IPS-18a (cell line): ENCODE data around the gene NADK2.
"Not testable (repeated sequence)": the region's sequence is repeated elsewhere in the genome, so short reads cannot be mapped to it uniquely, and the experiment has no call there.

Source experiments
- H3K27ac ChIP-seq: one replicate; pipeline ENCODE4 v1.5.1; 2013; ENCODE audit warnings: low read length
- H3K27me3 ChIP-seq: one replicate; pipeline ENCODE4 v1.6.1; 2013; ENCODE audit warnings: mild to moderate bottlenecking, low read length; ENCODE audit not compliant: control insufficient read depth, insufficient read depth
- H3K36me3 ChIP-seq: one replicate; pipeline ENCODE4 v1.6.1; 2013; ENCODE audit warnings: low read depth, low read length; ENCODE audit not compliant: control insufficient read depth
- H3K4me1 ChIP-seq: one replicate; pipeline ENCODE4 v1.6.1; 2013; ENCODE audit warnings: low read depth, low read length; ENCODE audit not compliant: control insufficient read depth
- H3K4me3 ChIP-seq: one replicate; pipeline ENCODE4 v1.5.1; 2013; ENCODE audit warnings: low read length
- H3K9ac ChIP-seq: one replicate; pipeline ENCODE4 v1.6.1; 2013; ENCODE audit warnings: mild to moderate bottlenecking, low read length, moderate library complexity
- H3K9me3 ChIP-seq: one replicate; pipeline ENCODE4 v1.6.1; 2013; ENCODE audit warnings: low read depth, low read length; ENCODE audit not compliant: control insufficient read depth

NADK2 gene, protein sequence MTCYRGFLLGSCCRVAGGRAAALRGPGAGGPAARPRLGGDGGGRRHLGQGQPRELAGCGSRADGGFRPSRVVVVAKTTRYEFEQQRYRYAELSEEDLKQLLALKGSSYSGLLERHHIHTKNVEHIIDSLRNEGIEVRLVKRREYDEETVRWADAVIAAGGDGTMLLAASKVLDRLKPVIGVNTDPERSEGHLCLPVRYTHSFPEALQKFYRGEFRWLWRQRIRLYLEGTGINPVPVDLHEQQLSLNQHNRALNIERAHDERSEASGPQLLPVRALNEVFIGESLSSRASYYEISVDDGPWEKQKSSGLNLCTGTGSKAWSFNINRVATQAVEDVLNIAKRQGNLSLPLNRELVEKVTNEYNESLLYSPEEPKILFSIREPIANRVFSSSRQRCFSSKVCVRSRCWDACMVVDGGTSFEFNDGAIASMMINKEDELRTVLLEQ

DNA sequence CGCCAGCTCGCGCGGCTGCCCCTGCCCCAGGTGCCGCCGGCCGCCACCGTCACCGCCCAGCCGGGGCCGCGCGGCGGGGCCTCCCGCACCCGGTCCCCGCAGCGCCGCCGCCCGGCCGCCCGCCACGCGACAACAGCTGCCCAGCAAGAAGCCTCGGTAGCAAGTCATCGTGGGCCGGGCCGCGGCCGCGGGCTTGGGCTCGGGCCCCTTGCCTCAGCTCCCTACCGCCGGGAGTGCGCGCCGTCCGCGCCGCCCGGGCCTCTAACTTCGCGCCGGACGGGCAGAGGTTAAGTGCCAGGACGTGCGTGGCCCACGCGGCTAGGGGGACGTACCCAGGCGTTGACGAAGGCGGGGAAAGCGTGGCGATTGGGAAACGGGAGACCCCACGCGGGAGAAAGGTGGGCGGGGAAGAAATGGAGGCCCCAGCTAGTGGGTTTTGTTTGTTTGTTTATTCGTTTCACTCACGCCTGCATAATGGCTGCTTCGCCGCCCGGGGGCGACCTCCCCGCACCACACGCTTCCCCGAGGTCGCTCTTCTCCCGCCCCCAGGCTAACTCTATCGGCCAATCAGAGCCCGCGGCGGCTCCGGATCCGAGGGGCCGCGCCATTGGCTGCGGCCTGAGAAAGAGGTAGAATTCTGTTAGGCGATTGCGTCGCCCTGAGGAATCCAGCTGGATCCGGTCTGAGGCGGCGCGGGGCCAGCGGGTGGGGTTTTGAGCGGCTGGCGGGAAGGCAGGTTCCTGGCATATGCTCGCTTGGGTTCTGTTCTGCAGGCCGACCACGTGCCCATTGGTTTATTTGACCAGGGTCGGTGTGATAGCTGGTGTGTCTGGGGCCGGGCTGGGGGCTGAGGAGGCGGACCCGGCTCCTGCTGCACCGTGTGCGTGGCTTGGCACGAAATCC lies at the start of gene NADK2:
Gene NADK2 (minus strand): TSS at position 295 of the 903 bp plus-strand sequence. CDS start 127 bp downstream, at position 168.
- H3K27me3 ChIP-seq = peaks cover 13% of the 10 kb centered on the region
- H3K9me3 ChIP-seq = no peaks in the 10 kb centered on the region
- peak within 1 kb of the TSS; percentile 60 for H3K27ac ChIP-seq
- H3K9ac ChIP-seq = peak within 1 kb of the TSS; percentile 80
- no peaks in the 10 kb centered on the region for H3K36me3 ChIP-seq
- H3K4me1 ChIP-seq = peaks cover 19% of the 10 kb centered on the region
- H3K4me3 ChIP-seq = peak within 1 kb of the TSS; percentile 83

DNA sequence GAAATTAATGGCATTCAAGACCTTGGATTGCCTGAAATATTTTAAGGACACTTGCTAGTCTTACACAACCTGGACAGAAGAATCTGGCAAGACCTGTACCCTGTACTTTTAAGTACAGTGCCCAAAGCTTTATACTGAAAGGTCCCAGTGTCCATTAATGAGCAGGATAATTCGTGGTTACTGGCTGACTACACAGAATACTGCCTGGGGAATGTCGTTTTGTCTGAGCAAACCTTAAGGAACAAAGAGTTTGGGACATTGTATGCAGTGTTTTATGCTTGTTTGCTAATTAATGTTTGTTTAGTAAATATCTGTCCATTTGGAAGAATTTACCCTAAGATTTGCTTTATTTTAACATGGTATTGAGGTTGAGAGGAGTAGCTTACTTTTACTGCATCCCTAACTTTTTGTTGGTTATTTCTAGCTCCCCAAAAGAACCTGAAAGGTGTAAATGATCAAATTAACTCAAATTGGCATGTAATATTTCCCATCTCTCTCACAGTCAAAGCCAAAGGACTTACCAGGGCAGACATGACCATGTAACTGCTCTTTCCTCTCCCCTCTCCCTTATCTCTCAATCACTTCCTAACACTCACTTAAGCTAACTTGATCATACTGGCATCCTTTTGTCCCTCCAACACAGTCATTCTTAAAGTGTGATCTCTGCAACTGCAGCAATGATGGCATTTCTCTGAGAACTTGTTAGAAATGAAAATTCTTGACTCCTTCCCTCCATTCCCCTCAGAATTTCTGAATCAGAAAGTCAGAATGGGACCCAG lies 44.3 kb upstream of the NADK2 start:
- Histone ChIP-seq H3K9me3 (no peaks in the 10 kb centered on the region), H3K27me3 (no peaks in the 10 kb centered on the region), H3K36me3 (no peaks in the 10 kb centered on the region), H3K9ac (no peak overlapping the region), H3K27ac (no peak overlapping the region), H3K4me3 (no peak overlapping the region), H3K4me1 (no peaks in the 10 kb centered on the region)

DNA sequence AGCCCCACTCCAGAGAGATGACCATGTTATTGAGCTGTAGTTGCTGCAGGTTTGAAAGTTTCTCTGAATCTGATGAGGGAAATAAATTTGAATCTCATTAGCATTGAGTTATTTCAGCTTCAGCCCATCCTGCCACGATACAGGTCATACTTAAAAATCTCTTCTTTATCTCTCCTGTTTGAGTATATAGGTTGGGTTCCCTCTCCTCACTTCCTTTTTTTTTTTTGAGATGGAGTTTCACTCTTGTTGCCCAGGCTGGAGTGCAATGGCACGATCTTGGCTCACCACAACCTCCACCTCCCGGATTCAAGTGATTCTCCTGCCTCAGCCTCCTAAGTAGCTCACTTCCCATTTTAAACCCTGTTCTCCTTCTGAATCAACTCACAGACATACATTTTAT lies 42.0 kb upstream of the NADK2 start:
- not testable (repeated sequence) for H3K9ac ChIP-seq, H3K36me3 ChIP-seq, H3K27me3 ChIP-seq, H3K9me3 ChIP-seq, H3K27ac ChIP-seq, H3K4me3 ChIP-seq, H3K4me1 ChIP-seq

DNA sequence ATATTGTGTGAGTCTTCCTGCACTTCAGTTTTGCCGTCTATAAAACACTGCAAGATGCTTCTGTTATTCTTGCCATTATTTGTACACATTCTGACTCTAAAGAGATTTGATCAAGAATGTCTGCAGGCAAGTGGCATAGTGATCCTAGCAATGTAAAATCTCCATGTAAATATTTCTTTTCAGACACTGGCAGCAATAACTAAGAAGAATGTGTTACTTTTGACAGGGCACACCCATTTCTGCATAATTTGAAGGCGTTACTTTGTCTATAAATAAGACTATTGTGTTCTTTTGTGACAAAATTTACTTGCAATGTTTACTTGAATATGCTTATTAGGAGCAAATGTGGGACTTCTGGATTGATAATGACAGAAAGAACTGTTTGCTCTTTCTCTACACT lies 39.9 kb upstream of the NADK2 start:
- no peak overlapping the region for H3K4me3 ChIP-seq
- H3K9me3 ChIP-seq = no peaks in the 10 kb centered on the region
- H3K27me3 ChIP-seq = no peaks in the 10 kb centered on the region
- H3K4me1 ChIP-seq = no peaks in the 10 kb centered on the region
- H3K27ac ChIP-seq = no peak overlapping the region
- no peaks in the 10 kb centered on the region for H3K36me3 ChIP-seq
- H3K9ac ChIP-seq = no peak overlapping the region

DNA sequence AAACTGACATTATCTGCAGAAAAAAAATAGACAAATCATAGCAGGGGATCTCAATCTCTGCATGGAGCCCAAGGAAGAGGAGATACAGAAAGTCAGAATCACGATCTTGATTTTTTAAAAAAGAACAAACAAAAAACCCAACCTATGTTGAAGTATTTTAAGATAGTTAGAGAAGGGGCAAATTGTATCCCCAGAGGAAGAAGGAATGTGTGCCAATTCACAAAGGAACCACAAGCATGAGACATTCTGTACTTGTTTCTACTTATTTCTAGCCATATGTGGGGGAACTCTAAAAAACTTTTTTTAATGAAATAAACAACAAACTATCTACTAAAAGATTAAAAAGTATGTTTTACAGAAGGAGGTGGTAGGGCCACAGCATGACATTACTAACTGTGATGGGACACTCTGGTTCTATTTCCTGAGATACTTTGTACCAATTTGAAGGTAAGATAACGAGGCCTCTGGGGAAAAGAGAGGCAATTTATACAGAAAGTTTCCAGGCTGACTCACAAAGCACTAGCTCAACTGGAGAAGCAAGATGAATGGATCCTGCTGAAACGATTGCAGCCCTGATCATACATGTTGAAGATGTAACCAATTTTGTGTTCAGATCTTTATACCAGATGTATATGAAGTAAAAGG lies 37.5 kb upstream of the NADK2 start:
- H3K9ac ChIP-seq = no peak overlapping the region
- H3K27ac ChIP-seq = no peak overlapping the region
- H3K36me3 ChIP-seq = no peaks in the 10 kb centered on the region
- H3K9me3 ChIP-seq = no peaks in the 10 kb centered on the region
- peaks cover 5% of the 10 kb centered on the region for H3K4me1 ChIP-seq
- H3K4me3 ChIP-seq = no peak overlapping the region
- H3K27me3 ChIP-seq = no peaks in the 10 kb centered on the region

DNA sequence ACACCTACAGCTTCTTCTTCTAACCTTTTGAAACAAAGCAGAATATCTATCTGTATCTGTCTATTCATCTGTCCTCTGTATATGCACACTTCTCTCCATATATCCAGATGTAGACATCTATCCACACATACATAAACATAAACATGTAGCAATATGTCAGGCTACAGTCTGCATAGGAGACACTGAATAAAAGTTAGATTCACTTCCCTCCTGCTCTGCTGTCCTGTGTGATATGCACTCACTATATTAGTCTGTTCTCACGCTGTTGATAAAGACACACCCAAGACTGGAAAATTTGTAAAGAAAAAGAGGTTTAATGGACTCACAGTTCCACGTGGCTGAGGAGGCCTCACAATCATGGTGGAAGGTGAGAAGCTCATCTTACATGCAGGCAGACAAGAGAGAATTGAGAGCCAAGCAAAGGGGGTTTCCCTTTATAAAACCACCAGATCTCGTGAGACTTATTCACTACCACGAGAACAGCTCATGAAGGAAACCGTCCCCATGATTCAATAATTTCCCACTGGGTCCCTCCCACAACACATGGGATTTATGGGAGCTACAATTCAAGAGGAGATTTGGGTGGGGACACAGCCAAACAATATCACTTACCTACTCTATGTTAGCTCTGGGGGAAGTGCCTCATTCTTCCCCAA lies 35.9 kb upstream of the NADK2 start:
- Histone ChIP-seq H3K9me3 (no peaks in the 10 kb centered on the region), H3K4me1 (peaks cover 7% of the 10 kb centered on the region), H3K27ac (no peak overlapping the region), H3K27me3 (no peaks in the 10 kb centered on the region), H3K36me3 (no peaks in the 10 kb centered on the region), H3K9ac (no peak overlapping the region), H3K4me3 (no peak overlapping the region)

DNA sequence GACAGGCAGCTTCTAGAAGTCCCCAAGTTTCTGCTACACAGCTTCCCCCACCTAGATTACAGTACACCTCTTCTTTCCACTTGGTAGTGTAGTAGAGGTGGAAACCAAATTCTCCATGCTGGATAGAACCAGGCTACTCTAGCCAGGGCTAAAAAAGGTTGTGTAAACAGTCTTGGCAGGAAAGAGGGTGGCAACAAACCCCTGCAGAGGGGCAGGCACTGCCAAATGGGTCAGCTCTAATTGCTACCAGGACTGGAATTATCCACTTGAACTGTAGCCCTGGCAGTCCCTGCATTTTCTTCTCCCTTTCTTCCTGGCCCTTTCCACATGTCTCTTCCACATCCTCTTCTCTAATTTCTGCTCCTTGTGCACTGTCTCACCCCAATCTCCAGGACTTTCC lies 35.1 kb upstream of the NADK2 start:
- no peak overlapping the region for H3K27ac ChIP-seq

DNA sequence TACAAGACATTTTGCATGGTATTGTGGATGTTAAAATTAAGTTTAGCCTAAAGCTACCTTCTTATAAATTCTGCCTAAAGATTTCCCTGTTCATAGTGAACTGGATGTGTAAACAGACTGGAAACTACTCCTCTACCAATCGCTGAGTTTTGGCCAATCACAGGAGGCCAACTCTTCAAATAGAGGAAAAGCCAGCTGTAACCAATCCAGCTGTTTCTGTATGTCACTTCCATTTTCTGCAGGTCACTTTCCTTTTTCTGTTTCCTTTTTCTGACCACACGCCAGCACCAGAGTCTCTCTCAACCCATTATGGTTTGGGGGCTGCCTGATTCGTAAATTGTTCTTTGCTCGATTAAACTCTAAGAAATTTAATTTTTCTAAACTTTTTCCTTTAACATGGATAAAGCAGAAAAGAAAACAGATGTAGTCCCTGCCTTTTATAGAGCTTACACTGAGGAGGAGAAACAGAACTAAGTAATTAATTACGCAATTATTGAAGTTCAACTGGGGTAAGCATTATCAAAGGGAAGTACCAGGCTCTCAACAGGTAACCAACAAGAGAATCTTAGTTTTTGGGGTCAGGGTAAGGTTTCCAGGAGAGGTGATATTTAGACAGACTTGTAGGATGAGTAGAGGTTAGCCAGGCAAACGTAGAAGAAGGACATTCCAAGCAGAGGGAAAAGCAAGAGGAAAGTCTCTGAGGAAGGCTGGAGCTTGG lies 32.2 kb upstream of the NADK2 start:
- H3K36me3 ChIP-seq = no peaks in the 10 kb centered on the region
- H3K9ac ChIP-seq = no peak overlapping the region
- no peak overlapping the region for H3K27ac ChIP-seq
- no peaks in the 10 kb centered on the region for H3K27me3 ChIP-seq
- H3K4me1 ChIP-seq = peaks cover 7% of the 10 kb centered on the region
- no peaks in the 10 kb centered on the region for H3K9me3 ChIP-seq
- no peak overlapping the region for H3K4me3 ChIP-seq

More for the DNA sequence above, 35.1 kb upstream of the NADK2 start:
- peaks cover 7% of the 10 kb centered on the region for H3K4me1 ChIP-seq
- H3K27me3 ChIP-seq = no peaks in the 10 kb centered on the region
- H3K36me3 ChIP-seq = no peaks in the 10 kb centered on the region
- H3K9me3 ChIP-seq = no peaks in the 10 kb centered on the region
- no peak overlapping the region for H3K9ac ChIP-seq
- H3K4me3 ChIP-seq = no peak overlapping the region

DNA sequence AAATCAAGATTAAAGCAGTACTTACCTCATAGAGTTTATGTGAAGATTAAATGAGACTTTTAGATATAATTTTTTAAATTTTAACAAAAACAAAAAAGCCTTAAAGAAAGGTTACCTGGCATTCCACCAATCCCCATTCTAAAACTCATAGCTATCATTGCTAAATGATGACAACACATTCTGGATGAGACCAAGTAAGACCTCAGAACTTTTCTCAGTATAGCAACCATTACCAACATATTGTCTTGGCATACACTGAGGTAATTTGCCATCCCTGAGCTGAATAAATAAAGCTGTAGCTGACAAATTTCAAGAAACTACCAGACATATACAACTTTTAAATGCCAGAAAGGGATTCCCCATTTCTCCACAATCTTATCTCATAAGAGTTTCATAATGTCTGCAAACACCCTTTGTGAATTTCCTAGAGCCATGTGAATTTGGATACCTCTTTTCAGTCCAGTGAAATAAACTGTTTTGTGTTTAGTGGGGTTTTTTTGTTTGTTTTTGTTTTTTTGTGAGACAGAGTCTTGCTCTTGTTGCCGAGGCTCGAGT lies 30.5 kb upstream of the NADK2 start:
- H3K27ac ChIP-seq = no peak overlapping the region
- H3K4me1 ChIP-seq = peaks cover 7% of the 10 kb centered on the region
- no peak overlapping the region for H3K9ac ChIP-seq
- no peaks in the 10 kb centered on the region for H3K27me3 ChIP-seq
- H3K9me3 ChIP-seq = no peaks in the 10 kb centered on the region
- no peak overlapping the region for H3K4me3 ChIP-seq
- no peaks in the 10 kb centered on the region for H3K36me3 ChIP-seq
